Caco-2 (cell line): ENCODE results near the gene ATP8A1. TPM values are rescaled to one million over a fixed set of nuclear protein-coding genes. Genes with fewer than 3 reads are reported as not detected.

ENCODE experiments used
- BruUV-seq: library from RNA; stranded (reverse); fragments of 400-500 nt; replicated peaks from 2 replicates; lab custom pipeline; 2021; lab: Mats Ljungman, UMichigan
- CTCF ChIA-PET: fragments of 300-600 bp; sonication (Branson Sonifier 250); formaldehyde crosslinking; loops from one replicate; lab custom pipeline; 2022; ENCODE audit warnings: antibody characterized with exemption; lab: Charles Lee
- POLR2A ChIA-PET: fragments of 300-600 bp; sonication (Branson Sonifier 250); formaldehyde crosslinking; loops from one replicate; lab custom pipeline; 2022; ENCODE audit warnings: antibody characterized with exemption; lab: Charles Lee
- DNase-seq, 2 experiments: peaks; one replicate each; pipeline versions ENCODE4 v3.0.0 to v3.0.0-alpha.2; 2020 to 2022
- H3K27me3 ChIP-seq: replicated peaks from 2 replicates; pipeline ENCODE4 v1.6.0; 2011; ENCODE audit warnings: low read length; ENCODE audit not compliant: control insufficient read depth, insufficient read depth
- H3K36me3 ChIP-seq: 2 replicates; pipeline ENCODE4 v1.5.1; 2011; ENCODE audit warnings: low read length; ENCODE audit not compliant: control insufficient read depth, insufficient read depth
- H3K4me1 ChIP-seq: fragments of 250-450 bp; sonication (Bioruptor Pico); 2 replicates; pipeline ENCODE4 v1.5.1; 2020; ENCODE audit warnings: mild to moderate bottlenecking
- H3K4me3 ChIP-seq: 2 replicates; pipeline ENCODE4 v1.5.1; 2011; ENCODE audit warnings: low read depth, mild to moderate bottlenecking, control low read depth, low read length
- H3K9me3 ChIP-seq: fragments of 250-450 bp; sonication (Bioruptor Pico); 2 replicates; pipeline ENCODE4 v1.5.1; 2020; ENCODE audit warnings: mild to moderate bottlenecking, moderate library complexity
- H3K27ac Mint-ChIP-seq: one replicate; pipeline ENCODE4 v1.8.0; 2022; ENCODE audit warnings: mixed read lengths; ENCODE audit not compliant: unreplicated experiment
- H3K27me3 Mint-ChIP-seq: one replicate; pipeline ENCODE4 v1.8.0; 2022; ENCODE audit warnings: mixed read lengths; ENCODE audit not compliant: insufficient read depth, unreplicated experiment
- H3K36me3 Mint-ChIP-seq: one replicate; pipeline ENCODE4 v1.8.0; 2022; ENCODE audit warnings: mild to moderate bottlenecking, mixed read lengths; ENCODE audit not compliant: insufficient read depth, unreplicated experiment
- H3K4me1 Mint-ChIP-seq: one replicate; pipeline ENCODE4 v1.8.0; 2022; ENCODE audit warnings: low read depth, mixed read lengths; ENCODE audit not compliant: unreplicated experiment
- H3K4me3 Mint-ChIP-seq: one replicate; pipeline ENCODE4 v1.8.0; 2022; ENCODE audit warnings: mild to moderate bottlenecking, moderate library complexity, mixed read lengths; ENCODE audit not compliant: unreplicated experiment
- H3K9me3 Mint-ChIP-seq: one replicate; pipeline ENCODE4 v1.8.0; 2022; ENCODE audit warnings: mixed read lengths; ENCODE audit not compliant: unreplicated experiment
- CTCF ChIP-seq, 2 experiments: fragments of 200-600 bp in 1 of 2; IDR thresholded peaks; 1 replicate in 1 of 2; 2 replicates in 1 of 2; pipeline versions ENCODE4 v1.5.1 to v1.8.0; 2011 to 2022; ENCODE audit warnings: antibody characterized with exemption in 1 of 2, control low read depth in 1 of 2, inconsistent platforms in 1 of 2, low read depth in 1 of 2, low read length in 1 of 2, mild to moderate bottlenecking in 1 of 2, moderate library complexity in 1 of 2; ENCODE audit not compliant: insufficient read depth in 1 of 2, severe bottlenecking in 1 of 2, unreplicated experiment in 1 of 2
- intact Hi-C: fragments of 100-400 bp; cut with micrococcal nuclease; formaldehyde crosslinking; loops from one replicate; pipeline ENCODE4 v1.10.0; 2022; ENCODE audit not compliant: unreplicated experiment
- total RNA-seq: library from RNA; stranded (reverse); gene quantifications from 2 replicates; pipeline ENCODE4 v1.2.3, GENCODE V29; 2022

Gene ATP8A1
- total RNA-seq, 1 experiment from 2014 or later = 9.3 TPM

- H3K9me3 ChIP-seq = 0 out of 2 replicates have a peak, but pooled peaks cover 3% of the 10 kb centered on the region
- DNase-seq = no peak
- no peaks in the 10 kb centered on the region for H3K4me1 ChIP-seq
- BruUV-seq = no TSS peak
- no peak overlapping the region for H3K4me3 ChIP-seq
- CTCF ChIA-PET = no interaction called here
- no peak for TF ChIP-seq CTCF (IDR thresholded peaks at IDR 0.05; ENCODE audit: insufficient read depth in 1 of 2, low read depth in 1 of 2, low read length in 1 of 2, severe bottlenecking in 1 of 2, unreplicated experiment in 1 of 2)
- Mint-ChIP-seq H3K36me3 (no peaks in the 10 kb centered on the region), H3K9me3 (no peaks in the 10 kb centered on the region), H3K27me3 (no peaks in the 10 kb centered on the region), H3K4me1 (no peaks in the 10 kb centered on the region), H3K4me3 (no peak overlapping the region), H3K27ac (no peak overlapping the region)
- no peaks in the 10 kb centered on the region for H3K36me3 ChIP-seq
- no peaks in the 10 kb centered on the region for H3K27me3 ChIP-seq
- intact Hi-C loops = no loop called here
- POLR2A ChIA-PET = no interaction called here
Observed at GRCh38 chr4:42554072-42554471, 102.8 kb downstream of the ATP8A1 start.

GRCh38 chr4:42549896-42550295 lies 107.0 kb downstream of the ATP8A1 start:
- no peak for DNase-seq
- Mint-ChIP-seq H3K36me3 (no peaks in the 10 kb centered on the region), H3K9me3 (no peaks in the 10 kb centered on the region), H3K4me1 (no peaks in the 10 kb centered on the region), H3K4me3 (no peak overlapping the region), H3K27me3 (no peaks in the 10 kb centered on the region), H3K27ac (no peak overlapping the region)
- H3K4me1 ChIP-seq = no peaks in the 10 kb centered on the region
- H3K27me3 ChIP-seq = no peaks in the 10 kb centered on the region
- H3K36me3 ChIP-seq = no peaks in the 10 kb centered on the region
- H3K9me3 ChIP-seq = 0 out of 2 replicates have a peak, but pooled peaks cover 3% of the 10 kb centered on the region
- no peak for TF ChIP-seq CTCF (IDR thresholded peaks at IDR 0.05; ENCODE audit: insufficient read depth in 1 of 2, low read depth in 1 of 2, low read length in 1 of 2, severe bottlenecking in 1 of 2, unreplicated experiment in 1 of 2)
- H3K4me3 ChIP-seq = no peak overlapping the region
- no TSS peak for BruUV-seq
- ChIA-PET CTCF (no interaction called here), POLR2A (no interaction called here)
- intact Hi-C loops = no loop called here

GRCh38 chr4:42547805-42548204 lies 109.1 kb downstream of the ATP8A1 start:
- no peaks in the 10 kb centered on the region for H3K4me1 Mint-ChIP-seq
- no TSS peak for BruUV-seq
- Histone ChIP-seq H3K4me1 (no peaks in the 10 kb centered on the region), H3K9me3 (no peaks in the 10 kb centered on the region), H3K4me3 (no peak overlapping the region), H3K27me3 (no peaks in the 10 kb centered on the region), H3K36me3 (no peaks in the 10 kb centered on the region)
- H3K4me3 Mint-ChIP-seq = no peak overlapping the region
- DNase-seq = no peak
- TF ChIP-seq CTCF (IDR thresholded peaks at IDR 0.05; ENCODE audit: insufficient read depth in 1 of 2, low read depth in 1 of 2, low read length in 1 of 2, severe bottlenecking in 1 of 2, unreplicated experiment in 1 of 2) = no peak
- ChIA-PET POLR2A (no interaction called here), CTCF (no interaction called here)
- no peak overlapping the region for H3K27ac Mint-ChIP-seq
- no peaks in the 10 kb centered on the region for H3K27me3 Mint-ChIP-seq
- no peaks in the 10 kb centered on the region for H3K36me3 Mint-ChIP-seq
- no peaks in the 10 kb centered on the region for H3K9me3 Mint-ChIP-seq
- intact Hi-C loops = no loop called here
